Skeletal muscle tissue (tissue), 4 donors: ENCODE results near the gene ZPLD1. TPM values are rescaled to one million over a fixed set of nuclear protein-coding genes. Genes with fewer than 3 reads are reported as not detected.
A peak's percentile ranks its signal among the peaks of the same experiment; 100 is the strongest.

ENCODE experiments used
- H3K27ac ChIP-seq: one replicate; pipeline ENCODE4 v1.7.0; 2013; ENCODE audit warnings: mild to moderate bottlenecking, low read depth, low read length, inconsistent platforms
- H3K27me3 ChIP-seq, 3 donors: one replicate each; pipeline ENCODE4 v1.7.0; 2013; ENCODE audit warnings: low read length in 3 of 3; ENCODE audit not compliant: control insufficient read depth in 3 of 3, insufficient read depth in 3 of 3
- H3K36me3 ChIP-seq, 3 donors: one replicate each; pipeline ENCODE4 v1.7.0; 2013; ENCODE audit warnings: low read length in 3 of 3; ENCODE audit not compliant: control insufficient read depth in 3 of 3, insufficient read depth in 3 of 3
- H3K4me1 ChIP-seq, 3 donors: one replicate each; pipeline ENCODE4 v1.7.0; 2013; ENCODE audit warnings: low read length in 3 of 3, mild to moderate bottlenecking in 3 of 3; ENCODE audit not compliant: control insufficient read depth in 3 of 3, insufficient read depth in 3 of 3
- H3K4me3 ChIP-seq, 3 donors: one replicate each; pipeline ENCODE4 v1.7.0; 2013; ENCODE audit warnings: low read length in 3 of 3
- H3K9ac ChIP-seq, 3 donors: one replicate each; pipeline ENCODE4 v1.7.0; 2013; ENCODE audit warnings: low read length in 3 of 3, mild to moderate bottlenecking in 3 of 3, moderate library complexity in 2 of 3, low read depth in 1 of 3
- H3K9me3 ChIP-seq, 3 donors: one replicate each; pipeline ENCODE4 v1.7.0; 2013; ENCODE audit warnings: low read length in 3 of 3; ENCODE audit not compliant: control insufficient read depth in 3 of 3
- total RNA-seq: library from RNA; depleted of rRNA; stranded (reverse); fragments of >200 nt; gene quantifications from one replicate; pipeline ENCODE4 v1.2.3, GENCODE V29; 2014
- donor health status: Osteomylitis.

Gene ZPLD1
- total RNA-seq, 1 donor from 2014 or later: not detected

- no peaks in the 10 kb centered on the region for H3K36me3 ChIP-seq
- H3K4me3 ChIP-seq: peak overlapping the region in 1 of 3 donors; percentile 17
- no peak overlapping the region for H3K27ac ChIP-seq
- H3K4me1 ChIP-seq: no peaks in the 10 kb centered on the region
- no peak overlapping the region for H3K9ac ChIP-seq
- H3K9me3 ChIP-seq: no peaks in the 10 kb centered on the region
- no peaks in the 10 kb centered on the region for H3K27me3 ChIP-seq
Observed at GRCh38 chr3:102415553-102415952, 19.3 kb upstream of the ZPLD1 start.

DNA sequence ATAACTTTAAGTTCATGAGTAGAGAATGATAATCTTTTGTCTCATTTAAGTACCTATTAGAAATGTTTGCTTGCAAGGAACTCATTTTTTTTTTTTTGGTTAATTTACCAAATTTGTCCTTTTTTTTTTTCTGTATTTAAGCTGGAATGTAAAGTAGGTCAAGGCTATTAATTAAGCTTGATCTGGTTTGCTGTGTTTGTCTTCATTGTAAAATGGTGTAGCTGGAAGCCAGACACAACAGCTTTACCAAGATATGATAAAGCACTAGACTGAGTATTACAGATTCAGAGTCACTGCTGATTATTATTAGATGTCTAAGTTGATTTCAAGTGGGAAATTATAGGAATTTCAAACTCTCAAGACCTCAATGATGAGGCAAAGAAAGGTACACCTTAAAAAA is 15.0 kb upstream of the ZPLD1 start:
- no peaks in the 10 kb centered on the region for H3K4me1 ChIP-seq
- no peak overlapping the region for H3K27ac ChIP-seq
- no peak overlapping the region for H3K9ac ChIP-seq
- no peak overlapping the region for H3K4me3 ChIP-seq
- no peaks in the 10 kb centered on the region for H3K36me3 ChIP-seq
- H3K27me3 ChIP-seq: no peaks in the 10 kb centered on the region
- H3K9me3 ChIP-seq: no peaks in the 10 kb centered on the region

GRCh38 chr3:102441832-102442231 is 7.0 kb downstream of the ZPLD1 start:
- Histone ChIP-seq H3K4me3 (no peak overlapping the region), H3K36me3 (no peaks in the 10 kb centered on the region), H3K9ac (no peak overlapping the region), H3K4me1 (no peaks in the 10 kb centered on the region), H3K9me3 (no peaks in the 10 kb centered on the region), H3K27me3 (no peaks in the 10 kb centered on the region), H3K27ac (no peak overlapping the region)

DNA sequence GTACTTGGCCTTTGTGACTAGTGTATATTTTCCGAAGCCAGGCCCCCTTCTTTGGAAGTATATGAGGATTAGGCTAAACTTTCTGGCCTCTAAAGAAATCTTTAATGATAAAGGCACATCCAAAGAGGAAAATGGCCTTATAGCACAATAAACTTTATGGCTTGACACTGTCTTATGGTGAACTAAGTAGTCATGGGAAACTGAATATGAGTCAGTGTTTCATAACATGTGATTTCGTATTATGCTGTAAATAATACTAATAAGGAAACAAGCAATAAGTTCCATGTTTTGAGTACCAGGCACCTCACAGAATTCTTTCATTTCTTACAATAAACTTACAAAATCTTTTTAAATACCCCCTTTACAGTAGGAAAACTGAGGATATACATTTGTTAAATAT is 8.2 kb downstream of the ZPLD1 start:
- H3K27me3 ChIP-seq: no peaks in the 10 kb centered on the region
- no peak overlapping the region for H3K27ac ChIP-seq
- no peak overlapping the region for H3K9ac ChIP-seq
- no peaks in the 10 kb centered on the region for H3K36me3 ChIP-seq
- no peaks in the 10 kb centered on the region for H3K9me3 ChIP-seq
- H3K4me1 ChIP-seq: no peaks in the 10 kb centered on the region
- H3K4me3 ChIP-seq: no peak overlapping the region

DNA sequence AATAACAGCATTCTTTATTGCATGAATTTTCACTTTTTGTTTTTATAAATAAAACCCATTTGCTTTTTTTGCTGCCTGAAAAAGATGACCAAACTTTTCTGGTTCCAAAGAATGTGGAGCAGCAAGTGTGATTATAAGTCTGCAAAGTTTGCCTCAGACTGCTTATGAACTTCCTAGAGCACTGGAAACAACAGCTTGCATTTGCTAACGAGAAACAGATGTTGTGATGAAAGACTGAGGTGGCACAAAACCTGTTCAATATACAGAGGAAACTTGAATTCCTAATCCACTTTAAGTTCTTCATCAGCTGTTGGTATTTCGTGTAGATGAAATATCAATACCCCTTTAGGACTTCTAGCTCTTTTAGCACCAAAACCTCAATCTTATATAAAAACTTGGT is 9.3 kb downstream of the ZPLD1 start:
- Histone ChIP-seq H3K27ac (no peak overlapping the region), H3K4me1 (no peaks in the 10 kb centered on the region), H3K9ac (no peak overlapping the region), H3K4me3 (no peak overlapping the region), H3K36me3 (no peaks in the 10 kb centered on the region), H3K27me3 (no peaks in the 10 kb centered on the region), H3K9me3 (no peaks in the 10 kb centered on the region)

- Histone ChIP-seq H3K4me1 (no peaks in the 10 kb centered on the region), H3K36me3 (no peaks in the 10 kb centered on the region), H3K27me3 (no peaks in the 10 kb centered on the region), H3K4me3 (no peak overlapping the region), H3K9ac (no peak overlapping the region), H3K9me3 (no peaks in the 10 kb centered on the region), H3K27ac (no peak overlapping the region)
Observed at GRCh38 chr3:102447272-102447671, 12.5 kb downstream of the ZPLD1 start.

GRCh38 chr3:102449341-102449740 is 14.5 kb downstream of the ZPLD1 start:
- Histone ChIP-seq H3K9me3 (no peaks in the 10 kb centered on the region), H3K27ac (no peak overlapping the region), H3K9ac (no peak overlapping the region), H3K27me3 (no peaks in the 10 kb centered on the region), H3K36me3 (no peaks in the 10 kb centered on the region), H3K4me3 (no peak overlapping the region), H3K4me1 (no peaks in the 10 kb centered on the region)

- Histone ChIP-seq H3K4me3 (no peak overlapping the region), H3K36me3 (no peaks in the 10 kb centered on the region), H3K9me3 (no peaks in the 10 kb centered on the region), H3K27ac (no peak overlapping the region), H3K4me1 (no peaks in the 10 kb centered on the region), H3K9ac (no peak overlapping the region), H3K27me3 (no peaks in the 10 kb centered on the region)
Observed at GRCh38 chr3:102449930-102450329, 15.1 kb downstream of the ZPLD1 start.

GRCh38 chr3:102450976-102451375 is 16.2 kb downstream of the ZPLD1 start:
- Histone ChIP-seq H3K9ac (no peak overlapping the region), H3K27me3 (no peaks in the 10 kb centered on the region), H3K9me3 (no peaks in the 10 kb centered on the region), H3K36me3 (no peaks in the 10 kb centered on the region), H3K4me1 (no peaks in the 10 kb centered on the region), H3K27ac (no peak overlapping the region), H3K4me3 (no peak overlapping the region)

GRCh38 chr3:102451543-102451942 is 16.7 kb downstream of the ZPLD1 start:
- Histone ChIP-seq H3K9me3 (no peaks in the 10 kb centered on the region), H3K4me3 (no peak overlapping the region), H3K27me3 (no peaks in the 10 kb centered on the region), H3K4me1 (no peaks in the 10 kb centered on the region), H3K27ac (no peak overlapping the region), H3K9ac (no peak overlapping the region), H3K36me3 (no peaks in the 10 kb centered on the region)

DNA sequence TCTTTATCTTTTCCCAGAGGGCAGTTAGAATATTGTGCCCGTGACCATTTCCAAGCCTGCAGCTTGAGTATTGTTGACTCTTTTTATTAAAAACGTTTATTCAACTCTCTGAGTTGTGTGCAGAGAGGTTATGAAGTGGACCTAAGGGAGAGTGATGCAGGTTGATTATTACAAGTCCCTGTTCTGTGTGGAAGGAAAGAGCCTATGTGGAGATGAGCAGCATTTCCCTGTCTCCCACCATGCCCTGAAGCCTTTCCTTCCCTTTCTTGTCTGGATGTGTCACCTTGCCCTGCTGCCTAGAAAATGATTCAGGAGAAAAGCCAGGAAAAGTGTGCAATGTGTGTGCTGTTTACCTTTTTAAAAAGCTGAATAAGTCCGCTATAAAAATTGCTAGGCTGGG is 19.4 kb downstream of the ZPLD1 start:
- Histone ChIP-seq H3K36me3 (no peaks in the 10 kb centered on the region), H3K4me3 (no peak overlapping the region), H3K4me1 (no peaks in the 10 kb centered on the region), H3K9me3 (no peaks in the 10 kb centered on the region), H3K27ac (no peak overlapping the region), H3K9ac (no peak overlapping the region), H3K27me3 (no peaks in the 10 kb centered on the region)
